MM.1S (cell line): ENCODE results near the gene PLSCR5.

ENCODE experiments used
- DNase-seq: peaks from one replicate; pipeline ENCODE4 v3.0.0-alpha.2; 2015
- H2AFZ ChIP-seq: fragments of 300-600 bp; sonication (generic); 2 replicates; pipeline ENCODE4 v1.6.0; 2016; ENCODE audit warnings: antibody characterized with exemption, low read length
- H3F3A ChIP-seq: fragments of 300-600 bp; sonication (generic); 2 replicates; pipeline ENCODE4 v1.6.1; 2016; ENCODE audit warnings: mild to moderate bottlenecking, antibody characterized with exemption, low read length, moderate library complexity, mixed read lengths; ENCODE audit not compliant: insufficient read depth
- H3K27ac ChIP-seq: fragments of 300-600 bp; sonication (generic); 2 replicates; pipeline ENCODE4 v1.5.1; 2016; ENCODE audit warnings: mild to moderate bottlenecking, low read length
- H3K27me3 ChIP-seq: fragments of 300-600 bp; sonication (generic); replicated peaks from 2 replicates; pipeline ENCODE4 v1.6.0; 2016; ENCODE audit warnings: low read length; ENCODE audit not compliant: insufficient read depth
- H3K36me3 ChIP-seq: fragments of 300-600 bp; sonication (generic); replicated peaks from 2 replicates; pipeline ENCODE4 v1.6.1; 2016; ENCODE audit warnings: mild to moderate bottlenecking, low read length, mixed read lengths; ENCODE audit not compliant: insufficient read depth
- H3K4me1 ChIP-seq: fragments of 300-600 bp; sonication (generic); 2 replicates; pipeline ENCODE4 v1.6.1; 2016; ENCODE audit warnings: low read length, mixed read lengths
- H3K4me2 ChIP-seq: fragments of 300-600 bp; sonication (generic); 2 replicates; pipeline ENCODE4 v1.6.0; 2016; ENCODE audit warnings: low read depth, low read length
- H3K4me3 ChIP-seq: fragments of 300-600 bp; sonication (generic); 2 replicates; pipeline ENCODE4 v1.5.1; 2016; ENCODE audit warnings: low read length, mixed read lengths
- H3K79me2 ChIP-seq: fragments of 300-600 bp; sonication (generic); 2 replicates; pipeline ENCODE4 v1.6.1; 2016; ENCODE audit warnings: mixed run types, low read length, mixed read lengths
- H3K9ac ChIP-seq: fragments of 300-600 bp; sonication (generic); 2 replicates; pipeline ENCODE4 v1.6.1; 2016; ENCODE audit warnings: low read length, mixed read lengths
- H3K9me2 ChIP-seq: fragments of 300-600 bp; sonication (generic); replicated peaks from 2 replicates; pipeline ENCODE4 v1.6.1; 2016; ENCODE audit warnings: mild to moderate bottlenecking, low read length, mixed read lengths; ENCODE audit not compliant: insufficient read depth
- H3K9me3 ChIP-seq: fragments of 300-600 bp; sonication (generic); replicated peaks from 2 replicates; pipeline ENCODE4 v1.6.1; 2016; ENCODE audit warnings: mild to moderate bottlenecking, low read length, mixed read lengths; ENCODE audit not compliant: insufficient read depth
- H4K20me1 ChIP-seq: fragments of 300-600 bp; sonication (generic); 2 replicates; pipeline ENCODE4 v1.6.1; 2016; ENCODE audit warnings: mild to moderate bottlenecking, low read length, moderate library complexity, mixed read lengths; ENCODE audit not compliant: insufficient read depth
- CTCF ChIP-seq: fragments of 300-600 bp; sonication (generic); IDR thresholded peaks from 2 replicates; pipeline ENCODE4 v1.5.1; 2016; ENCODE audit warnings: antibody characterized with exemption, low read length, mixed read lengths
- EZH2 ChIP-seq: fragments of 300-600 bp; sonication (generic); optimal IDR thresholded peaks from 2 replicates; pipeline ENCODE3; 2017; ENCODE audit warnings: low read depth, mild to moderate bottlenecking, antibody characterized with exemption, low read length, mixed read lengths
- EZH2phosphoT487 ChIP-seq: fragments of 300-600 bp; sonication (generic); IDR thresholded peaks from 2 replicates; pipeline ENCODE4 v1.6.1; 2018; ENCODE audit warnings: antibody characterized with exemption, low read length

Gene PLSCR5

GRCh38 chr3:146634346-146634745, 29.2 kb upstream of the PLSCR5 start:
- DNase-seq: no peak
- Histone ChIP-seq H3K9ac (no peak overlapping the region), H3K9me3 (no peaks in the 10 kb centered on the region), H2AFZ (no peak overlapping the region), H3F3A (no peaks in the 10 kb centered on the region), H3K4me3 (no peak overlapping the region), H3K4me2 (no peak overlapping the region), H3K4me1 (no peaks in the 10 kb centered on the region), H4K20me1 (no peaks in the 10 kb centered on the region), H3K9me2 (no peaks in the 10 kb centered on the region), H3K36me3 (no peaks in the 10 kb centered on the region), H3K79me2 (no peaks in the 10 kb centered on the region), H3K27ac (no peak overlapping the region), H3K27me3 (no peaks in the 10 kb centered on the region)
- no peak for TF ChIP-seq CTCF
- no peak for TF ChIP-seq EZH2phosphoT487
- no peak for TF ChIP-seq EZH2

- Histone ChIP-seq H3K9me2 (no peaks in the 10 kb centered on the region), H3K9me3 (no peaks in the 10 kb centered on the region), H3K27me3 (no peaks in the 10 kb centered on the region), H3K9ac (no peak overlapping the region), H3K27ac (no peak overlapping the region), H3F3A (no peaks in the 10 kb centered on the region), H3K36me3 (no peaks in the 10 kb centered on the region), H3K4me1 (no peaks in the 10 kb centered on the region), H4K20me1 (no peaks in the 10 kb centered on the region), H3K4me2 (no peak overlapping the region), H3K79me2 (no peaks in the 10 kb centered on the region), H3K4me3 (no peak overlapping the region), H2AFZ (no peak overlapping the region)
- no peak for TF ChIP-seq EZH2
- DNase-seq: no peak
Measured at GRCh38 chr3:146628671-146629070, 23.5 kb upstream of the PLSCR5 start.

- Histone ChIP-seq H3K79me2 (no peaks in the 10 kb centered on the region), H4K20me1 (no peaks in the 10 kb centered on the region), H3K9me3 (no peaks in the 10 kb centered on the region), H3K27ac (no peak overlapping the region), H3K27me3 (no peaks in the 10 kb centered on the region), H3K4me3 (no peak overlapping the region), H3K9ac (no peak overlapping the region), H3K9me2 (no peaks in the 10 kb centered on the region), H3K4me2 (no peak overlapping the region), H3K36me3 (no peaks in the 10 kb centered on the region), H3K4me1 (no peaks in the 10 kb centered on the region), H2AFZ (no peak overlapping the region), H3F3A (no peaks in the 10 kb centered on the region)
- DNase-seq: no peak
- no peak for TF ChIP-seq CTCF
- TF ChIP-seq EZH2: no peak
- TF ChIP-seq EZH2phosphoT487: no peak
Measured at GRCh38 chr3:146626403-146627122, 21.4 kb upstream of the PLSCR5 start.

- Histone ChIP-seq H4K20me1 (no peaks in the 10 kb centered on the region), H3F3A (no peaks in the 10 kb centered on the region), H2AFZ (no peak overlapping the region), H3K27ac (no peak overlapping the region), H3K4me2 (no peak overlapping the region), H3K36me3 (no peaks in the 10 kb centered on the region), H3K4me3 (no peak overlapping the region), H3K79me2 (no peaks in the 10 kb centered on the region), H3K9me2 (no peaks in the 10 kb centered on the region), H3K9me3 (no peaks in the 10 kb centered on the region), H3K4me1 (no peaks in the 10 kb centered on the region), H3K9ac (no peak overlapping the region), H3K27me3 (no peaks in the 10 kb centered on the region)
- DNase-seq: peak; percentile 26
- TF ChIP-seq EZH2: no peak
- no peak for TF ChIP-seq EZH2phosphoT487
- TF ChIP-seq CTCF: no peak
Measured at GRCh38 chr3:146625186-146625775, 20.1 kb upstream of the PLSCR5 start.
